ENCODE measurements around the gene CZIB. TPM values are rescaled to one million over a fixed set of nuclear protein-coding genes. Genes with fewer than 3 reads are reported as not detected.

CZIB gene
- polyA plus RNA-seq, 3 donors = 55.3 to 62.2 (median 58.2) TPM

DNA sequence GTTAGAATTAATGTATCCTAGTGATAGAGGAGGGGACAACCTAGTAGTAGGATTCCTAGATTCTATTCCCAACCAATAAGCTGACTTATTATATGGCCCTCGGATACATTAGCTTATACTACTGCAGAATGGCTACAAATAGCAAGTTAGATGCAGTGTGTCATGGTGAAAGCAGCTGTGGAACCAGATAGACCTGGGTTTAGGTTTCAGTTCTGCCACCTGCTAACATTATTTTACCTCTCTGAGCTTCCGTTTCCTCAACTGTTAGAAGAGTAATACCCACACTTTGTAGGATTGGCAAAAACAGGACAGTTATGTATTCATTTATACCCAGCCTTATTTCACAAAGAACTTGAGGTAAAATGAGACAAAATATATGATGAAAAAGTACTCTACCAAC lies 39.5 kb upstream of the CZIB start:
- no peak overlapping the region for H3K9ac ChIP-seq (ENCODE audit: insufficient read depth, low read length, poor library complexity, severe bottlenecking)
- Mint-ChIP-seq H3K27ac (no peak overlapping the region), H3K9me3 (no peaks in the 10 kb centered on the region), H3K4me3 (no peak overlapping the region), H3K4me1 (no peaks in the 10 kb centered on the region), H3K36me3 (peaks cover 90 to 91% of the 10 kb centered on the region in 2 donors), H3K27me3 (ENCODE audit: low read depth in 3 of 3) (peaks cover 0 to 2% (median 0%) of the 10 kb centered on the region in 3 donors)
- intact Hi-C loops (cut with micrococcal nuclease) = no loop called here
- no peaks in the 10 kb centered on the region for H4K20me1 ChIP-seq (ENCODE audit: insufficient read depth, low read length)
- H3K9me3 ChIP-seq (replicated peaks in 1 of 2; ENCODE audit: control insufficient read depth in 1 of 2, insufficient read depth in 1 of 2, low read length in 2 of 2) = no peaks in the 10 kb centered on the region
- DNase-seq = no peak
- no peak overlapping the region for H3K27ac ChIP-seq (ENCODE audit: low read depth in 1 of 2, low read length in 2 of 2)
- H3K4me2 ChIP-seq (replicated peaks; ENCODE audit: extremely low read depth, low read length, poor library complexity, severe bottlenecking) = no peak overlapping the region
- H3K27me3 ChIP-seq (ENCODE audit: control insufficient read depth in 2 of 2, insufficient read depth in 2 of 2, low read length in 2 of 2) = no peaks in the 10 kb centered on the region
- H3K36me3 ChIP-seq (replicated peaks in 1 of 2; ENCODE audit: control insufficient read depth in 1 of 2, insufficient read depth in 2 of 2, low read length in 2 of 2) = peaks cover 87 to 100% of the 10 kb centered on the region in 2 donors
- H3K4me3 ChIP-seq (replicated peaks in 1 of 3; ENCODE audit: low read depth in 2 of 3, low read length in 3 of 3) = no peak overlapping the region
- TF ChIP-seq, protein P1, sequence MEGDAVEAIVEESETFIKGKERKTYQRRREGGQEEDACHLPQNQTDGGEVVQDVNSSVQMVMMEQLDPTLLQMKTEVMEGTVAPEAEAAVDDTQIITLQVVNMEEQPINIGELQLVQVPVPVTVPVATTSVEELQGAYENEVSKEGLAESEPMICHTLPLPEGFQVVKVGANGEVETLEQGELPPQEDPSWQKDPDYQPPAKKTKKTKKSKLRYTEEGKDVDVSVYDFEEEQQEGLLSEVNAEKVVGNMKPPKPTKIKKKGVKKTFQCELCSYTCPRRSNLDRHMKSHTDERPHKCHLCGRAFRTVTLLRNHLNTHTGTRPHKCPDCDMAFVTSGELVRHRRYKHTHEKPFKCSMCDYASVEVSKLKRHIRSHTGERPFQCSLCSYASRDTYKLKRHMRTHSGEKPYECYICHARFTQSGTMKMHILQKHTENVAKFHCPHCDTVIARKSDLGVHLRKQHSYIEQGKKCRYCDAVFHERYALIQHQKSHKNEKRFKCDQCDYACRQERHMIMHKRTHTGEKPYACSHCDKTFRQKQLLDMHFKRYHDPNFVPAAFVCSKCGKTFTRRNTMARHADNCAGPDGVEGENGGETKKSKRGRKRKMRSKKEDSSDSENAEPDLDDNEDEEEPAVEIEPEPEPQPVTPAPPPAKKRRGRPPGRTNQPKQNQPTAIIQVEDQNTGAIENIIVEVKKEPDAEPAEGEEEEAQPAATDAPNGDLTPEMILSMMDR (IDR thresholded peaks at IDR 0.05) = no peak
- no CpG with 5 or more reads among the region's 2 CpGs for WGBS (ENCODE audit: insufficient coverage)
- no peaks in the 10 kb centered on the region for H3K4me1 ChIP-seq (ENCODE audit: control insufficient read depth in 1 of 2, insufficient read depth in 2 of 2, low read length in 2 of 2)
- no peak overlapping the region for H2AFZ ChIP-seq (ENCODE audit: insufficient read depth, low read depth, low read length, poor library complexity, severe bottlenecking)
- no peaks in the 10 kb centered on the region for H3K79me2 ChIP-seq (ENCODE audit: insufficient read depth, low read length)

GRCh38 chr1:53258216-53258615 lies 37.8 kb upstream of the CZIB start:
- no peak overlapping the region for H3K4me3 Mint-ChIP-seq
- H2AFZ ChIP-seq (ENCODE audit: insufficient read depth, low read depth, low read length, poor library complexity, severe bottlenecking) = no peak overlapping the region
- H3K27ac Mint-ChIP-seq = peak overlapping the region in 1 of 7 donors; percentile 37

More at GRCh38 chr1:53258216-53258615, 37.8 kb upstream of the CZIB start:
- no peaks in the 10 kb centered on the region for H3K27me3 ChIP-seq (ENCODE audit: control insufficient read depth in 2 of 2, insufficient read depth in 2 of 2, low read length in 2 of 2)
- no peaks in the 10 kb centered on the region for H3K4me1 ChIP-seq (ENCODE audit: control insufficient read depth in 1 of 2, insufficient read depth in 2 of 2, low read length in 2 of 2)
- H3K4me1 Mint-ChIP-seq = no peaks in the 10 kb centered on the region
- no peak overlapping the region for H3K9ac ChIP-seq (ENCODE audit: insufficient read depth, low read length, poor library complexity, severe bottlenecking)
- peaks cover 0 to 2% (median 0%) of the 10 kb centered on the region in 3 donors for H3K27me3 Mint-ChIP-seq (ENCODE audit: low read depth in 3 of 3)
- no peak for DNase-seq
- H3K9me3 ChIP-seq (replicated peaks in 1 of 2; ENCODE audit: control insufficient read depth in 1 of 2, insufficient read depth in 1 of 2, low read length in 2 of 2) = no peaks in the 10 kb centered on the region
- H4K20me1 ChIP-seq (ENCODE audit: insufficient read depth, low read length) = no peaks in the 10 kb centered on the region
- intact Hi-C loops (cut with micrococcal nuclease) = no loop called here
- H3K27ac ChIP-seq (ENCODE audit: low read depth in 1 of 2, low read length in 2 of 2) = no peak overlapping the region
- H3K4me3 ChIP-seq (replicated peaks in 1 of 3; ENCODE audit: low read depth in 2 of 3, low read length in 3 of 3) = no peak overlapping the region
- no peak overlapping the region for H3K4me2 ChIP-seq (replicated peaks; ENCODE audit: extremely low read depth, low read length, poor library complexity, severe bottlenecking)
- no peaks in the 10 kb centered on the region for H3K79me2 ChIP-seq (ENCODE audit: insufficient read depth, low read length)
- 100% methylated on average over 1 of the region's 1 CpG for WGBS (ENCODE audit: insufficient coverage)
- peaks cover 82 to 99% of the 10 kb centered on the region in 2 donors for H3K36me3 ChIP-seq (replicated peaks in 1 of 2; ENCODE audit: control insufficient read depth in 1 of 2, insufficient read depth in 2 of 2, low read length in 2 of 2)
- TF ChIP-seq, protein P1 (IDR thresholded peaks at IDR 0.05) = no peak
- H3K36me3 Mint-ChIP-seq = peaks cover 84 to 88% of the 10 kb centered on the region in 2 donors
- no peaks in the 10 kb centered on the region for H3K9me3 Mint-ChIP-seq

All from CD14-positive monocyte (primary cell).